Prostate gland (tissue), 2 donors: ENCODE data around the gene PSAPL1.

Experiments used
- POLR2A ChIP-seq: fragments of 450-650 bp; IDR thresholded peaks from one replicate; pipeline ENCODE4 v1.6.1; 2016; ENCODE audit warnings: antibody characterized with exemption, mild to moderate bottlenecking
- POLR2AphosphoS5 ChIP-seq: sonication (generic); formaldehyde crosslinking; IDR thresholded peaks from one replicate; pipeline ENCODE4 v1.6.1; 2017; ENCODE audit warnings: antibody characterized with exemption
- TF ChIP-seq, protein P1 (sequence below), 4 experiments: fragments of 200-600 bp in 2 of 4; fragments of 450-650 bp in 2 of 4; sonication (generic) in 2 of 4; IDR thresholded peaks; 1 replicate in 3 of 4; 2 replicates in 1 of 4; pipeline ENCODE4 v1.5.1; 2016 to 2019; ENCODE audit warnings: antibody characterized with exemption in 4 of 4, mild to moderate bottlenecking in 2 of 4, moderate library complexity in 2 of 4

DNA sequence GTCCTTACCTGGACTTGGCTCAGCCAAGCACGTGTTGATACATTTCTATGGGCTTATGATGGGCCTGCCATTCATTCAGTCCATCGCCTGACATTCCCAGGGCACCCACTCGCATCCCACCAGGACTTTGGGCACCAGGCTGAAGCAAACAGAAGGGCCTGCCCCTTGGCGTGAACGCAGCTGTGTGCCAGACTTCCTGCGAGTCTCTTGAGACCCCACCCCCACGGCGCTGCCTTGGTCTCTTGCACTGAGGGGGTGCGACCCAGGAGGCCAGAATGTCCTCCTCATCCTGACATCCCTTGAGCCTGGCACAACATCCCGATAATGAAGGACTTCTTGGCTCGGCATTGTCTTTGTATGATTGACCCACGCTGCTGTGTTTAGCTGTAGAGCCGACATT lies 1.5 kb upstream of the PSAPL1 start:
- TF ChIP-seq POLR2A, result no peak
- no peak for TF ChIP-seq POLR2AphosphoS5
- TF ChIP-seq, protein P1, sequence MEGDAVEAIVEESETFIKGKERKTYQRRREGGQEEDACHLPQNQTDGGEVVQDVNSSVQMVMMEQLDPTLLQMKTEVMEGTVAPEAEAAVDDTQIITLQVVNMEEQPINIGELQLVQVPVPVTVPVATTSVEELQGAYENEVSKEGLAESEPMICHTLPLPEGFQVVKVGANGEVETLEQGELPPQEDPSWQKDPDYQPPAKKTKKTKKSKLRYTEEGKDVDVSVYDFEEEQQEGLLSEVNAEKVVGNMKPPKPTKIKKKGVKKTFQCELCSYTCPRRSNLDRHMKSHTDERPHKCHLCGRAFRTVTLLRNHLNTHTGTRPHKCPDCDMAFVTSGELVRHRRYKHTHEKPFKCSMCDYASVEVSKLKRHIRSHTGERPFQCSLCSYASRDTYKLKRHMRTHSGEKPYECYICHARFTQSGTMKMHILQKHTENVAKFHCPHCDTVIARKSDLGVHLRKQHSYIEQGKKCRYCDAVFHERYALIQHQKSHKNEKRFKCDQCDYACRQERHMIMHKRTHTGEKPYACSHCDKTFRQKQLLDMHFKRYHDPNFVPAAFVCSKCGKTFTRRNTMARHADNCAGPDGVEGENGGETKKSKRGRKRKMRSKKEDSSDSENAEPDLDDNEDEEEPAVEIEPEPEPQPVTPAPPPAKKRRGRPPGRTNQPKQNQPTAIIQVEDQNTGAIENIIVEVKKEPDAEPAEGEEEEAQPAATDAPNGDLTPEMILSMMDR (IDR thresholded peaks at IDR 0.05), result no peak
